HepG2 (cell line): ENCODE results near the gene ATP2C2.
"Not testable (repeated sequence)": the region's sequence is repeated elsewhere in the genome, so short reads cannot be mapped to it uniquely, and the experiment has no call there.

Experiments
- CTCF ChIP-seq: sonication (generic); formaldehyde crosslinking; IDR thresholded peaks from 2 replicates; pipeline ENCODE4 v1.5.0; 2020; ENCODE audit warnings: mild to moderate bottlenecking, missing genetic modification reagents, moderate library complexity
- ERF ChIP-seq: IDR thresholded peaks from 2 replicates; pipeline ENCODE4 v1.6.1; 2018; ENCODE audit warnings: missing biosample characterization, missing genetic modification reagents
- ESRRA ChIP-seq: sonication (generic); formaldehyde crosslinking; IDR thresholded peaks from 2 replicates; pipeline ENCODE4 v1.5.1; 2020; ENCODE audit warnings: mild to moderate bottlenecking, low read depth, missing genetic modification reagents
- HDAC6 ChIP-seq: fragments of 200-600 bp; sonication (generic); IDR thresholded peaks from 2 replicates; pipeline ENCODE4 v1.7.0; 2017; ENCODE audit warnings: mild to moderate bottlenecking, antibody characterized with exemption, low read length, low read depth
- MAFG ChIP-seq: sonication (generic); formaldehyde crosslinking; IDR thresholded peaks from 2 replicates; pipeline ENCODE4 v1.5.1; 2020; ENCODE audit warnings: mild to moderate bottlenecking, missing genetic modification reagents
- MEF2D ChIP-seq: sonication (generic); formaldehyde crosslinking; IDR thresholded peaks from 2 replicates; pipeline ENCODE4 v1.5.1; 2020; ENCODE audit warnings: mild to moderate bottlenecking, missing genetic modification reagents
- NFIC ChIP-seq: IDR thresholded peaks from 2 replicates; pipeline ENCODE4 v1.6.1; 2012; ENCODE audit warnings: mild to moderate bottlenecking, low read length, inconsistent platforms
- POLR2AphosphoS5 ChIP-seq: IDR thresholded peaks from 2 replicates; pipeline ENCODE4 v1.6.1; 2012; ENCODE audit warnings: low read depth, low read length
- SMAD1 ChIP-seq: sonication (generic); formaldehyde crosslinking; IDR thresholded peaks from 2 replicates; pipeline ENCODE4 v1.4.0; 2020; ENCODE audit warnings: missing genetic modification reagents, low read depth, mild to moderate bottlenecking, borderline replicate concordance
- TBL1XR1 ChIP-seq: fragments of 150-350 bp; IDR thresholded peaks from 2 replicates; pipeline ENCODE4 v1.6.1; 2014; ENCODE audit warnings: borderline replicate concordance, low read length; ENCODE audit not compliant: partially characterized antibody
- TBP ChIP-seq: sonication (generic); formaldehyde crosslinking; IDR thresholded peaks from 2 replicates; pipeline ENCODE4 v1.5.0; 2020; ENCODE audit warnings: missing genetic modification reagents
- TIGD3 ChIP-seq: sonication (generic); formaldehyde crosslinking; IDR thresholded peaks from 2 replicates; pipeline ENCODE4 v1.5.1; 2020; ENCODE audit warnings: mild to moderate bottlenecking, missing genetic modification reagents, borderline replicate concordance
- ZNF513 ChIP-seq: sonication (generic); formaldehyde crosslinking; conservative IDR thresholded peaks from 2 replicates; pipeline ENCODE4 v1.5.0; 2020; ENCODE audit warnings: missing genetic modification reagents

- TF ChIP-seq TBP (CRISPR knock-in tag); ZNF513; TIGD3 (CRISPR knock-in tag); CTCF (CRISPR knock-in tag); MAFG (CRISPR knock-in tag); TBL1XR1; MEF2D; NFIC; HDAC6; POLR2AphosphoS5; ERF (CRISPR knock-in tag); SMAD1 (CRISPR knock-in tag); ESRRA (CRISPR knock-in tag): not testable (repeated sequence)
Measured at GRCh38 chr16:84451010-84451676, 82.8 kb downstream of the ATP2C2 start.
